ELR (cell line): ENCODE results near the gene GSE1.

Source experiments
- DNase-seq: peaks from one replicate; pipeline ENCODE4 v3.0.0-alpha.2; 2015; ENCODE audit warnings: low read depth

Gene GSE1

GRCh38 chr16:85650135-85650843, 37.2 kb downstream of the GSE1 start:
- DNase-seq: no peak

GRCh38 chr16:85650844-85651628, 37.9 kb downstream of the GSE1 start:
- DNase-seq: no peak

GRCh38 chr16:85651629-85652430, 38.7 kb downstream of the GSE1 start:
- peak; percentile 17 for DNase-seq

GRCh38 chr16:85652431-85653221, 39.5 kb downstream of the GSE1 start:
- peak; percentile 42 for DNase-seq

- DNase-seq: no peak
Measured at GRCh38 chr16:85653290-85653891, 40.3 kb downstream of the GSE1 start.

- DNase-seq: no peak
Measured at GRCh38 chr16:85654251-85655095, 41.4 kb downstream of the GSE1 start.

- no peak for DNase-seq
Measured at GRCh38 chr16:85655216-85656129, 42.4 kb downstream of the GSE1 start.

GRCh38 chr16:85656351-85657266, 43.5 kb downstream of the GSE1 start:
- no peak for DNase-seq

GRCh38 chr16:85657267-85657650, 44.1 kb downstream of the GSE1 start:
- no peak for DNase-seq

GRCh38 chr16:85657996-85658395, 44.9 kb downstream of the GSE1 start:
- no peak for DNase-seq

- DNase-seq: no peak
Measured at GRCh38 chr16:85658504-85659326, 45.6 kb downstream of the GSE1 start.

GRCh38 chr16:85659336-85659735, 46.2 kb downstream of the GSE1 start:
- DNase-seq: no peak

GRCh38 chr16:85659805-85660511, 46.8 kb downstream of the GSE1 start:
- DNase-seq: peak; percentile 69

GRCh38 chr16:85660843-85661739, 48.0 kb downstream of the GSE1 start:
- DNase-seq: no peak

GRCh38 chr16:85661740-85662481, 48.8 kb downstream of the GSE1 start:
- no peak for DNase-seq
